Testis (tissue), 2 donors: Measurements from ENCODE around the gene MRPL19.

ENCODE experiments used
- POLR2A ChIP-seq: fragments of 450-650 bp; IDR thresholded peaks from one replicate; pipeline ENCODE4 v1.6.1; 2017; ENCODE audit warnings: antibody characterized with exemption, mild to moderate bottlenecking, moderate library complexity
- TF ChIP-seq, protein P1 (sequence below), 3 experiments: fragments of 450-650 bp in 2 of 3; fragments of 200-600 bp in 1 of 3; sonication (generic) in 1 of 3; IDR thresholded peaks; one replicate each; pipeline ENCODE4 v1.5.1; 2016 to 2019; ENCODE audit warnings: antibody characterized with exemption in 3 of 3, mild to moderate bottlenecking in 2 of 3, moderate library complexity in 1 of 3

DNA sequence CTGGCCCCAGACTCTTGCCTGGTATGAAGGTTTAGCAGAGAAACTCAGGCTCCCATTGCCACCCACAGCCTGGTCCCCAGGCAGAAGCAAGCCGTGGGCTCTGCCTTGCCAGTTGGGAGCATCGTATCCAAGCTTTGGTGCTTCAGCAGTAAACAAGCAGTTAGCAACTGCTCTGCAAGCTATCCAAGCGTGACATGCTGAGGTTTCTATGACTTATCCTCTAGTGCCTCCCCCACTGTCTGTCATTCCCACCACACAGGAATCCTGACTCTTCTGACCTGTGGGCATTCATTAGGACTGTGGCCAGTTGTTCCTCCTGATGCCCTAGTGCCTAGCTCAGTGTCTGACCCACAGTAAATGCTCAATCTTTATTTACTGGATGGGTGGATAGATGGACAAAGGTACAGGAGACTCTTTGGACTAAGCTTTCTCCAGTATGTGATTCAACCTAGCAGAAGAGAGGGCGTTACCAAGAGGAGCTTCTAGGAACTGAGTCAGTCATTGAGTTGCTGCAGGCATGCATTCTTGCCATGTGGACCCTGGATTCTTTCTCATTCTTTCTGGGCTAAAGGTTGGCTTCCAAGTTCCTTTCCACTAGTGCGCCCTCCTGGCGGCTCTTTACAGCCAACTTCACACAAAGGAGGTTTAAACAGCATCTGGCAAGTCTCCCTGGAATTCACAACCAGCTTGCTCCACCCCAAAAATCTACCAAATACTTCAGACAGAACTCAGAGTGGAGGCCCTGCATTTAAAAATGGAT, 40.6 kb upstream of the MRPL19 start:
- TF ChIP-seq, protein P1, sequence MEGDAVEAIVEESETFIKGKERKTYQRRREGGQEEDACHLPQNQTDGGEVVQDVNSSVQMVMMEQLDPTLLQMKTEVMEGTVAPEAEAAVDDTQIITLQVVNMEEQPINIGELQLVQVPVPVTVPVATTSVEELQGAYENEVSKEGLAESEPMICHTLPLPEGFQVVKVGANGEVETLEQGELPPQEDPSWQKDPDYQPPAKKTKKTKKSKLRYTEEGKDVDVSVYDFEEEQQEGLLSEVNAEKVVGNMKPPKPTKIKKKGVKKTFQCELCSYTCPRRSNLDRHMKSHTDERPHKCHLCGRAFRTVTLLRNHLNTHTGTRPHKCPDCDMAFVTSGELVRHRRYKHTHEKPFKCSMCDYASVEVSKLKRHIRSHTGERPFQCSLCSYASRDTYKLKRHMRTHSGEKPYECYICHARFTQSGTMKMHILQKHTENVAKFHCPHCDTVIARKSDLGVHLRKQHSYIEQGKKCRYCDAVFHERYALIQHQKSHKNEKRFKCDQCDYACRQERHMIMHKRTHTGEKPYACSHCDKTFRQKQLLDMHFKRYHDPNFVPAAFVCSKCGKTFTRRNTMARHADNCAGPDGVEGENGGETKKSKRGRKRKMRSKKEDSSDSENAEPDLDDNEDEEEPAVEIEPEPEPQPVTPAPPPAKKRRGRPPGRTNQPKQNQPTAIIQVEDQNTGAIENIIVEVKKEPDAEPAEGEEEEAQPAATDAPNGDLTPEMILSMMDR (IDR thresholded peaks at IDR 0.05), result no peak
- TF ChIP-seq POLR2A, result no peak
